Heart right ventricle (tissue), 16 donors: ENCODE measurements around the gene ROBO1. TPM values are rescaled to one million over a fixed set of nuclear protein-coding genes. Genes with fewer than 3 reads are reported as not detected.

Experiments
- ATAC-seq, 8 donors: fragments of 200-7000 bp; cut with Tn5 transposase; one replicate each; pipeline ENCODE4 v1.9.1; 2020; ENCODE audit warnings: mild to moderate bottlenecking in 8 of 8, moderate library complexity in 8 of 8, moderate number of reproducible peaks in 1 of 8
- DNase-seq, 2 donors: peaks; one replicate each; pipeline ENCODE4 v3.0.0-alpha.2; 2020
- H3K27ac ChIP-seq, 10 donors: fragments of 200-600 bp; sonication (generic) in 2 of 10; one replicate each; pipeline versions ENCODE4 v1.5.0 to v1.8.0; 2020 to 2022; ENCODE audit warnings: mild to moderate bottlenecking in 3 of 10
- H3K27me3 ChIP-seq, 7 donors: fragments of 200-600 bp; one replicate each; pipeline ENCODE4 v1.8.0; 2021 to 2022; ENCODE audit warnings: mild to moderate bottlenecking in 2 of 7
- H3K36me3 ChIP-seq, 9 donors: fragments of 200-600 bp; sonication (generic) in 1 of 9; one replicate each; pipeline versions ENCODE4 v1.5.0 to v1.8.0; 2020 to 2022; ENCODE audit warnings: mild to moderate bottlenecking in 2 of 9
- H3K4me1 ChIP-seq, 9 donors: fragments of 200-600 bp; sonication (generic) in 1 of 9; one replicate each; pipeline versions ENCODE4 v1.5.0 to v1.8.0; 2020 to 2022; ENCODE audit warnings: mild to moderate bottlenecking in 4 of 9
- H3K4me3 ChIP-seq, 10 donors: fragments of 200-600 bp; sonication (generic) in 2 of 10; one replicate each; pipeline versions ENCODE4 v1.5.0 to v1.8.0; 2020 to 2022; ENCODE audit warnings: mild to moderate bottlenecking in 7 of 10, moderate library complexity in 2 of 10
- H3K9me3 ChIP-seq, 11 donors: fragments of 200-600 bp in 10 of 11; sonication (generic) in 2 of 11; one replicate each; pipeline versions ENCODE4 v1.5.0 to v1.8.0; 2013 to 2022; ENCODE audit warnings: mild to moderate bottlenecking in 2 of 11, control low read depth in 1 of 11, moderate library complexity in 1 of 11
- WGBS, 2 donors: extraction: QIAGEN DNeasy Blood & Tissue Kit; methylation state at CpG; one replicate each; pipeline ENCODE4 v1.1.7; 2013; ENCODE audit warnings: inconsistent platforms in 1 of 2; 5-methylcytosine and 5-hydroxymethylcytosine counted together
- intact Hi-C, 10 donors: fragments of 100-400 bp; cut with DNase I; formaldehyde crosslinking; loops; one replicate each; pipeline versions ENCODE4 v1.11.1 to v1.14.2; 2022
- polyA plus RNA-seq, 2 donors: library from polyadenylated mRNA; stranded (reverse); fragments of 200-250 nt; gene quantifications; one replicate each; pipeline ENCODE4 v1.2.3, GENCODE V29; 2013
- total RNA-seq, 10 donors: library from RNA; stranded (reverse); fragmentation: NEBNext Ultra II Directional in 3 of 10; extraction: Animal tissue kit (Norgen Biotek cat#: 25700) in 3 of 10; gene quantifications; one replicate each; pipeline versions ENCODE4 v1.2.1 to v1.2.4, GENCODE V29; 2021 to 2023
- TF ChIP-seq, protein P1 (sequence below), 9 donors: fragments of 200-600 bp; sonication (generic) in 2 of 9; IDR thresholded peaks; one replicate each; pipeline versions ENCODE4 v1.5.0 to v1.8.0; 2021 to 2022; ENCODE audit warnings: antibody characterized with exemption in 9 of 9, mild to moderate bottlenecking in 5 of 9, moderate library complexity in 1 of 9
- donor health status: Arrhythmogenic right ventricular cardiomyopathy.
- donor health status: ischemic (EF 13 %, LVEDD 7.1; RV severe dilation, severe dysfunction).
- donor health status: healthy with polysubstance abuse.
- donor health status: DM: no; HTN: yes; CAD: no.
- donor health status: DM: no; HTN: no; CAD: no.
- donor health status: ischemic (EF 25% LVEDD 6.9; RV normal size, moderate dysfunction).
- donor health status: ischemic (EF 25% LVEDD 5.7; RV mildly dilated, moderate dysfunction).
- donor health status: healthy.
- donor health status: DM: yes; HTN: yes; CAD: no.
- donor health status: Ischemic cardiomyopathy.
- donor health status: ischemic (EF 35%, LVEDD 5.7; RV mildly dilated, moderate dysfunction).
- donor health status: nonischemic (EF 11% LVEDD 7.7; RV severe dilation, severe dysfunction).
- donor health status: DM: yes; HTN: yes; CAD: no.
- donor health status: PGD.
- donor health status: ischemic (EF 29% LVEDD 5.4; RV normal size, mild dysfunction).
- donor health status: nonischemic (EF 23%, LVEDD 6.1; RV moderate dilation, normal function).

ROBO1 gene
- total and polyA plus RNA-seq, 12 donors, result 2.8 to 13.9 (median 5.6) TPM

DNA sequence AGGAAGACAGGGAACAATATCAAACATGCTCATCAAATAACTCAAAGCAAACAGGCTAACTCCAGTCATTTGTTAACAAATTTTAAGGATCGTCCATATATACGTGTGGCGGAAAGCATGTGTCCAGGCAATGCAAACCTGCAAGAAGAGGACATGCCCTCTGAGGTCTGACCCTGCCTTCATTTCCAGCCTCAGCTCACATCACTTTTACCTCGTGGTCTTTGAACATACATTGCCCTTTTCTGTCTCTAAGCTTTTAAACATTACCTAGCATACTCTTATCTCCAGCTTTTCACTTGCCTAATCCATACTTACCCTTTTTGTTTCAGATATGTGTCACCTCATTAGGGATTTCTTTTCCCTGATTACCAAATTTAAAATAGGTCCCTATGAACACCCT, 944.4 kb downstream of the ROBO1 start:
- H3K27me3 ChIP-seq, result no peaks in the 10 kb centered on the region
- no peak for ATAC-seq
- 79 to 88% methylated on average over 4 of the region's 4 CpGs for WGBS, 2 donors
- no peaks in the 10 kb centered on the region for H3K36me3 ChIP-seq
- intact Hi-C loops, result no loop called here
- H3K4me1 ChIP-seq, result peaks cover 0 to 18% (median 0%) of the 10 kb centered on the region in 9 donors
- H3K27ac ChIP-seq, result peak overlapping the region in 2 of 10 donors; percentile 10 to 41
- no peak for DNase-seq
- no peaks in the 10 kb centered on the region for H3K9me3 ChIP-seq
- no peak overlapping the region for H3K4me3 ChIP-seq
- TF ChIP-seq, protein P1, sequence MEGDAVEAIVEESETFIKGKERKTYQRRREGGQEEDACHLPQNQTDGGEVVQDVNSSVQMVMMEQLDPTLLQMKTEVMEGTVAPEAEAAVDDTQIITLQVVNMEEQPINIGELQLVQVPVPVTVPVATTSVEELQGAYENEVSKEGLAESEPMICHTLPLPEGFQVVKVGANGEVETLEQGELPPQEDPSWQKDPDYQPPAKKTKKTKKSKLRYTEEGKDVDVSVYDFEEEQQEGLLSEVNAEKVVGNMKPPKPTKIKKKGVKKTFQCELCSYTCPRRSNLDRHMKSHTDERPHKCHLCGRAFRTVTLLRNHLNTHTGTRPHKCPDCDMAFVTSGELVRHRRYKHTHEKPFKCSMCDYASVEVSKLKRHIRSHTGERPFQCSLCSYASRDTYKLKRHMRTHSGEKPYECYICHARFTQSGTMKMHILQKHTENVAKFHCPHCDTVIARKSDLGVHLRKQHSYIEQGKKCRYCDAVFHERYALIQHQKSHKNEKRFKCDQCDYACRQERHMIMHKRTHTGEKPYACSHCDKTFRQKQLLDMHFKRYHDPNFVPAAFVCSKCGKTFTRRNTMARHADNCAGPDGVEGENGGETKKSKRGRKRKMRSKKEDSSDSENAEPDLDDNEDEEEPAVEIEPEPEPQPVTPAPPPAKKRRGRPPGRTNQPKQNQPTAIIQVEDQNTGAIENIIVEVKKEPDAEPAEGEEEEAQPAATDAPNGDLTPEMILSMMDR (IDR thresholded peaks at IDR 0.05), result no peak

DNA sequence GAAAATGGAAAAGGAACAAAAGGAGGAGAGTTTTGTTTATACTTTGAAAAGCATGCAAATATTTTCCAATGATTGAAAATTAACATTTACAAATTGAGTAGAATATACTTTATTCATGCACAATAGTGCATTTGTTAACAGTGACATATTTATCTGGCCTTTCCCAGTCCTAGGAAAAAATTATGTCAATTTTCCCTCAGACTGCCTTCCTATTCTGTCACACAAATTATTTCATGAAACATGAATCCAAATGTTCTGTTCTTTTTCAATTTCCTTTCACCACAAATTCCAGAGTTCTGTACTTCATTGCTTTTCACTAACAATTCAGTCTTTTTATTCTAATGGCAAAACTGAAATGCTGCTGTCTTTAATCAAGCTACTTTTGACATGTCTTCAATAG, 945.1 kb downstream of the ROBO1 start:
- H3K27me3 ChIP-seq, result no peaks in the 10 kb centered on the region
- intact Hi-C loops, result no loop called here
- DNase-seq (no peak), ATAC-seq (peak in 5 of 8 donors; percentile 33 to 75 (median 52))
- no peak overlapping the region for H3K4me3 ChIP-seq
- TF ChIP-seq, protein P1 (IDR thresholded peaks at IDR 0.05), result no peak
- peaks cover 0 to 18% (median 0%) of the 10 kb centered on the region in 9 donors for H3K4me1 ChIP-seq
- H3K9me3 ChIP-seq, result no peaks in the 10 kb centered on the region
- H3K27ac ChIP-seq, result peak overlapping the region in 4 of 10 donors; percentile 32 to 64 (median 40)
- H3K36me3 ChIP-seq, result no peaks in the 10 kb centered on the region

DNA sequence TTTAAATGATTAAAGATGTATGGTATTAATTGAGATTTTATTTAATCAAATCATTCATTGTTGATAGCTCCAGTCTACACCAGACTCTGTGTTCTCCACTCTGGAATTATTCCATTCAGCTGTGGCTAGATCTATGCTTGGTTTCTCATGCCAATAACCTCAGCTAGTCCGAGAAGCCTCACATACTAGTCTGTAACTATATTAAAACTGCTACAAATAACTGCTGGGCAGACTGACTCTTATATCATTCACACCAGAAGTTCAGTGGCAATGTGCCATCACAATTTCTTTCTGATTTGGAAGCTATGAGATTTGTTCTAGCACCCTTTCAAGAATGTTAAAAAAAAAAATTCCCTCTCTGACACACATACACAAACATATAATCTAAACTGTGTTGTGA, 947.3 kb downstream of the ROBO1 start:
- ATAC-seq, result peak in 2 of 8 donors; percentile 39 to 51
- intact Hi-C loops, result no loop called here

DNA sequence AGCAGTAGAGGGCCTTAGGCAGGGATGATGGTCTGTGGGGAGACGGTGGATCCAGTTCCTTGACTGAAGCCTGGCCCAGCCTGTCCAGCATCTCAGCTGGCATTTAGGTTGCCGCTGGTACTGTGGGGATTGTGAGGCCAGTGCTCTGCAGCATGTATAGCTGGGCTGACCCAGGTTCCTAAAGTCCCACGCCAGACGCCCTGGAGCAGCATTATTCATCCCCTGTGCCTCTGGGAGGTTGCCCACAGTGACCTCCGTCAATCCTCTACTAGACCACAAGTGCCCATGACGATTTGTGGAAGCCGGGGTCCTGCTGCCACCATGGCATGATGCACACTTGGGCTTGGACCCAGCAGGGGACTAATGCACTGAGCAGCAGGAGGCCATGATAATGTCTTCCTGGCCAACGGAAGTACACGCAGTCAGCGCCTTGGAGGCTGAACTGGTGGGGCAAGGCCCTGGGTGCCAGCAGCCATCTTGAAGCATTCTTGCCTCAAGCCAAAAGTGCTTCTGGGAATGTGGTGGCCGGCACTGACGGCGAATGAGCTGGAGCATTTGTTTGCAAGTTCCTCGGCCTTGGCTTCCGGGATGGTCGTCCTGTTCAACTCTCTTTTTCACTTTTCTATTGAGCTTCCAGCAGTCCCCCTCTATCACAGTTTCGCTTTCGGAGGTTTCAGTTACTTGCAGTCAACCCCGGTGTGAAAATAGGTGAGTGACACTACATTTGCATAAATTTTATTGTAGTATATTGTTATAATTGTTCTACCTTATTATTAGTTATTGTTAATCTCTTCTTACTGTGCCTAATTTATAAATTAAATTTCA, 949.4 kb downstream of the ROBO1 start:
- Histone ChIP-seq H3K27me3 (no peaks in the 10 kb centered on the region), H3K36me3 (no peaks in the 10 kb centered on the region), H3K27ac (no peak overlapping the region), H3K4me3 (no peak overlapping the region), H3K4me1 (peaks cover 0 to 27% (median 0%) of the 10 kb centered on the region in 9 donors), H3K9me3 (no peaks in the 10 kb centered on the region)
- TF ChIP-seq, protein P1 (IDR thresholded peaks at IDR 0.05), result no peak
- ATAC-seq, result no peak
- WGBS, 2 donors, result 96 to 99% methylated on average over 19 of the region's 19 CpGs
- DNase-seq, result no peak
- intact Hi-C loops, result no loop called here

More for the DNA sequence above, 947.3 kb downstream of the ROBO1 start:
- Histone ChIP-seq H3K4me3 (no peak overlapping the region), H3K36me3 (no peaks in the 10 kb centered on the region), H3K27me3 (no peaks in the 10 kb centered on the region), H3K4me1 (peaks cover 0 to 19% (median 0%) of the 10 kb centered on the region in 9 donors), H3K9me3 (no peaks in the 10 kb centered on the region), H3K27ac (peak overlapping the region in 1 of 10 donors; percentile 17)
- TF ChIP-seq, protein P1 (IDR thresholded peaks at IDR 0.05), result no peak
- 8 to 26% methylated on average over 1 of the region's 1 CpG for WGBS, 2 donors
- DNase-seq, result no peak
